ENCODE data around the gene ULK2.
"Not testable (repeated sequence)": the region's sequence is repeated elsewhere in the genome, so short reads cannot be mapped to it uniquely, and the experiment has no call there.

DNA sequence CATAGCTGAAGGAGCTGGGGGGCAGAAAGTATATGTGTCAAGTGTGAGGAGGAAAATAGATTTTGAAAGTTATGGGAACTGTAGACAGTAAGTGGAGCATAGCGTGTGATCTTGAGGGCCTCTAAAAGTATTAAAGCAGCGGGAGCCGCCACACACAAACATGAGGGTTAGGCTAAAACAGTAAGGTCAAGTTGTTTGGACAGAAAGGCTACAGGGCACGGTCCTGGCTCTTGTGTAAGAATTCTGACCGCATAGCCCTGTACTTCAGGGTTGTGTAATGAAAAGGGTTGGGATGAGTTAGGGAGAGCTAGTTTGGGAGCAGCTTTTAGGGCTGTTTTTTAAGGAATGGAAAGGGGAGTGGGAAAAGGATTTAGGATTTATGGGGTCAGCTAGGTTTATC is 22.8 kb upstream of the ULK2 start:
- TF ChIP-seq, protein P1, sequence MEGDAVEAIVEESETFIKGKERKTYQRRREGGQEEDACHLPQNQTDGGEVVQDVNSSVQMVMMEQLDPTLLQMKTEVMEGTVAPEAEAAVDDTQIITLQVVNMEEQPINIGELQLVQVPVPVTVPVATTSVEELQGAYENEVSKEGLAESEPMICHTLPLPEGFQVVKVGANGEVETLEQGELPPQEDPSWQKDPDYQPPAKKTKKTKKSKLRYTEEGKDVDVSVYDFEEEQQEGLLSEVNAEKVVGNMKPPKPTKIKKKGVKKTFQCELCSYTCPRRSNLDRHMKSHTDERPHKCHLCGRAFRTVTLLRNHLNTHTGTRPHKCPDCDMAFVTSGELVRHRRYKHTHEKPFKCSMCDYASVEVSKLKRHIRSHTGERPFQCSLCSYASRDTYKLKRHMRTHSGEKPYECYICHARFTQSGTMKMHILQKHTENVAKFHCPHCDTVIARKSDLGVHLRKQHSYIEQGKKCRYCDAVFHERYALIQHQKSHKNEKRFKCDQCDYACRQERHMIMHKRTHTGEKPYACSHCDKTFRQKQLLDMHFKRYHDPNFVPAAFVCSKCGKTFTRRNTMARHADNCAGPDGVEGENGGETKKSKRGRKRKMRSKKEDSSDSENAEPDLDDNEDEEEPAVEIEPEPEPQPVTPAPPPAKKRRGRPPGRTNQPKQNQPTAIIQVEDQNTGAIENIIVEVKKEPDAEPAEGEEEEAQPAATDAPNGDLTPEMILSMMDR (IDR thresholded peaks at IDR 0.05), result not testable (repeated sequence)
- not testable (repeated sequence) for TF ChIP-seq POLR2AphosphoS5 (IDR thresholded peaks at IDR 0.05)
